GM12891 (cell line): Measurements from ENCODE around the gene GLDN.

Source experiments
- DNase-seq: peaks from one replicate; pipeline ENCODE4 v3.0.0; 2011; ENCODE audit warnings: low spot score; ENCODE audit not compliant: insufficient read length
- FAIRE-seq: peaks from 2 replicates; lab custom pipeline; 2011; peaks lifted over from hg19 to GRCh38; lab: Jason Lieb, UNC
- PAX5 ChIP-seq: IDR thresholded peaks from 2 replicates; pipeline ENCODE4 v1.6.1; 2011; ENCODE audit warnings: low read length, moderate library complexity, mild to moderate bottlenecking; ENCODE audit not compliant: insufficient read depth, severe bottlenecking
- POLR2A ChIP-seq: IDR thresholded peaks from 2 replicates; pipeline ENCODE4 v1.6.1; 2011; ENCODE audit warnings: low read depth, low read length, control low read depth
- POLR2AphosphoS5 ChIP-seq: IDR thresholded peaks from 2 replicates; pipeline ENCODE4 v1.6.1; 2011; ENCODE audit warnings: low read depth, low read length, control low read depth
- POU2F2 ChIP-seq: IDR thresholded peaks from 2 replicates; pipeline ENCODE4 v1.6.1; 2011; ENCODE audit warnings: low read depth, mild to moderate bottlenecking, control low read depth, low read length, moderate library complexity
- SPI1 ChIP-seq: IDR thresholded peaks from 2 replicates; pipeline ENCODE4 v1.6.1; 2011; ENCODE audit warnings: low read depth, low read length, control low read depth
- TAF1 ChIP-seq: IDR thresholded peaks from 2 replicates; pipeline ENCODE4 v1.6.1; 2011; ENCODE audit warnings: low read depth, low read length, control low read depth

The GLDN gene

GRCh38 chr15:51396921-51397320 lies 55.5 kb downstream of the GLDN start:
- DNase-seq, result no peak
- FAIRE-seq, result no peak
- TF ChIP-seq POLR2AphosphoS5 (no peak), TAF1 (no peak), SPI1 (no peak), PAX5 (no peak), POLR2A (no peak), POU2F2 (no peak)

- DNase-seq, result no peak
- no peak for FAIRE-seq
- TF ChIP-seq POLR2AphosphoS5, result no peak
- TF ChIP-seq SPI1, result no peak
- TF ChIP-seq POLR2A, result no peak
- TF ChIP-seq PAX5, result no peak
- no peak for TF ChIP-seq POU2F2
- TF ChIP-seq TAF1, result no peak
These were observed 57.2 kb downstream of the GLDN start for GRCh38 chr15:51398626-51399025.

GRCh38 chr15:51401051-51401780 lies 59.8 kb downstream of the GLDN start:
- DNase-seq (no peak), FAIRE-seq (no peak)
- TF ChIP-seq TAF1, result no peak
- TF ChIP-seq PAX5, result no peak
- TF ChIP-seq SPI1, result no peak

GRCh38 chr15:51401872-51402517 lies 60.5 kb downstream of the GLDN start:
- FAIRE-seq (no peak), DNase-seq (peak; percentile 29)
- TF ChIP-seq POLR2AphosphoS5 (no peak), SPI1 (no peak), TAF1 (no peak), PAX5 (no peak), POLR2A (no peak), POU2F2 (no peak)

- TF ChIP-seq TAF1, result no peak
- peak; percentile 55 for FAIRE-seq
These were observed 61.8 kb downstream of the GLDN start for GRCh38 chr15:51403072-51403878.

GRCh38 chr15:51403946-51404695 lies 62.7 kb downstream of the GLDN start:
- TF ChIP-seq POLR2AphosphoS5 (no peak), PAX5 (no peak), TAF1 (no peak), SPI1 (no peak), POU2F2 (no peak), POLR2A (no peak)
- DNase-seq, result no peak
- FAIRE-seq, result no peak

More at GRCh38 chr15:51403072-51403878, 61.8 kb downstream of the GLDN start:
- DNase-seq, result no peak

GRCh38 chr15:51405693-51406523 lies 64.5 kb downstream of the GLDN start:
- DNase-seq (no peak), FAIRE-seq (no peak)
- TF ChIP-seq TAF1 (no peak), POLR2A (no peak), POLR2AphosphoS5 (no peak)

- FAIRE-seq, result no peak
These were observed 72.9 kb downstream of the GLDN start for GRCh38 chr15:51414256-51414860.

More at GRCh38 chr15:51414256-51414860, 72.9 kb downstream of the GLDN start:
- TF ChIP-seq POLR2AphosphoS5 (no peak), POLR2A (no peak), TAF1 (no peak), SPI1 (no peak), PAX5 (no peak), POU2F2 (no peak)
- no peak for DNase-seq
